ENCODE results near the gene TM9SF3. TPM values are rescaled to one million over a fixed set of nuclear protein-coding genes. Genes with fewer than 3 reads are reported as not detected.

Gene TM9SF3
- total RNA-seq, 6 experiments from 2014 or later, result 195 to 235 (median 208) TPM

- TF ChIP-seq, protein P1, sequence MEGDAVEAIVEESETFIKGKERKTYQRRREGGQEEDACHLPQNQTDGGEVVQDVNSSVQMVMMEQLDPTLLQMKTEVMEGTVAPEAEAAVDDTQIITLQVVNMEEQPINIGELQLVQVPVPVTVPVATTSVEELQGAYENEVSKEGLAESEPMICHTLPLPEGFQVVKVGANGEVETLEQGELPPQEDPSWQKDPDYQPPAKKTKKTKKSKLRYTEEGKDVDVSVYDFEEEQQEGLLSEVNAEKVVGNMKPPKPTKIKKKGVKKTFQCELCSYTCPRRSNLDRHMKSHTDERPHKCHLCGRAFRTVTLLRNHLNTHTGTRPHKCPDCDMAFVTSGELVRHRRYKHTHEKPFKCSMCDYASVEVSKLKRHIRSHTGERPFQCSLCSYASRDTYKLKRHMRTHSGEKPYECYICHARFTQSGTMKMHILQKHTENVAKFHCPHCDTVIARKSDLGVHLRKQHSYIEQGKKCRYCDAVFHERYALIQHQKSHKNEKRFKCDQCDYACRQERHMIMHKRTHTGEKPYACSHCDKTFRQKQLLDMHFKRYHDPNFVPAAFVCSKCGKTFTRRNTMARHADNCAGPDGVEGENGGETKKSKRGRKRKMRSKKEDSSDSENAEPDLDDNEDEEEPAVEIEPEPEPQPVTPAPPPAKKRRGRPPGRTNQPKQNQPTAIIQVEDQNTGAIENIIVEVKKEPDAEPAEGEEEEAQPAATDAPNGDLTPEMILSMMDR (IDR thresholded peaks at IDR 0.05), result no peak
- H3K9me3 Mint-ChIP-seq, result no peaks in the 10 kb centered on the region
- H3K27me3 Mint-ChIP-seq (ENCODE audit: insufficient read depth), result peaks cover 26% of the 10 kb centered on the region
- no peak overlapping the region for H3K4me3 Mint-ChIP-seq
- peaks cover 8% of the 10 kb centered on the region for H3K4me1 Mint-ChIP-seq (ENCODE audit: low read depth)
- H3K36me3 Mint-ChIP-seq (ENCODE audit: low read depth), result no peaks in the 10 kb centered on the region
- no peak overlapping the region for H3K27ac Mint-ChIP-seq
- no peak for DNase-seq
These were observed 89.4 kb downstream of the TM9SF3 start for GRCh38 chr10:96497391-96497790.

- H3K9me3 Mint-ChIP-seq, result no peaks in the 10 kb centered on the region
- H3K36me3 Mint-ChIP-seq (ENCODE audit: low read depth), result no peaks in the 10 kb centered on the region
- H3K27me3 Mint-ChIP-seq (ENCODE audit: insufficient read depth), result peaks cover 27% of the 10 kb centered on the region
- H3K4me3 Mint-ChIP-seq, result no peak overlapping the region
- no peaks in the 10 kb centered on the region for H3K4me1 Mint-ChIP-seq (ENCODE audit: low read depth)
- TF ChIP-seq, protein P1 (IDR thresholded peaks at IDR 0.05), result no peak
- no peak overlapping the region for H3K27ac Mint-ChIP-seq
- peak; percentile 25 for DNase-seq
These were observed 90.4 kb downstream of the TM9SF3 start for GRCh38 chr10:96496281-96496925.

- DNase-seq, result no peak
- no peaks in the 10 kb centered on the region for H3K4me1 Mint-ChIP-seq (ENCODE audit: low read depth)
- H3K36me3 Mint-ChIP-seq (ENCODE audit: low read depth), result no peaks in the 10 kb centered on the region
- TF ChIP-seq, protein P1 (IDR thresholded peaks at IDR 0.05), result no peak
- H3K27ac Mint-ChIP-seq, result no peak overlapping the region
- peaks cover 30% of the 10 kb centered on the region for H3K27me3 Mint-ChIP-seq (ENCODE audit: insufficient read depth)
- H3K4me3 Mint-ChIP-seq, result no peak overlapping the region
- H3K9me3 Mint-ChIP-seq, result no peaks in the 10 kb centered on the region
These were observed 91.3 kb downstream of the TM9SF3 start for GRCh38 chr10:96495544-96495943.

- no peak for DNase-seq
- TF ChIP-seq, protein P1 (IDR thresholded peaks at IDR 0.05), result no peak
- H3K27me3 Mint-ChIP-seq (ENCODE audit: insufficient read depth), result peaks cover 32% of the 10 kb centered on the region
- no peaks in the 10 kb centered on the region for H3K36me3 Mint-ChIP-seq (ENCODE audit: low read depth)
- H3K9me3 Mint-ChIP-seq, result no peaks in the 10 kb centered on the region
- H3K27ac Mint-ChIP-seq, result no peak overlapping the region
- no peak overlapping the region for H3K4me3 Mint-ChIP-seq
- H3K4me1 Mint-ChIP-seq (ENCODE audit: low read depth), result no peaks in the 10 kb centered on the region
These were observed 92.1 kb downstream of the TM9SF3 start for GRCh38 chr10:96494694-96495093.

DNA sequence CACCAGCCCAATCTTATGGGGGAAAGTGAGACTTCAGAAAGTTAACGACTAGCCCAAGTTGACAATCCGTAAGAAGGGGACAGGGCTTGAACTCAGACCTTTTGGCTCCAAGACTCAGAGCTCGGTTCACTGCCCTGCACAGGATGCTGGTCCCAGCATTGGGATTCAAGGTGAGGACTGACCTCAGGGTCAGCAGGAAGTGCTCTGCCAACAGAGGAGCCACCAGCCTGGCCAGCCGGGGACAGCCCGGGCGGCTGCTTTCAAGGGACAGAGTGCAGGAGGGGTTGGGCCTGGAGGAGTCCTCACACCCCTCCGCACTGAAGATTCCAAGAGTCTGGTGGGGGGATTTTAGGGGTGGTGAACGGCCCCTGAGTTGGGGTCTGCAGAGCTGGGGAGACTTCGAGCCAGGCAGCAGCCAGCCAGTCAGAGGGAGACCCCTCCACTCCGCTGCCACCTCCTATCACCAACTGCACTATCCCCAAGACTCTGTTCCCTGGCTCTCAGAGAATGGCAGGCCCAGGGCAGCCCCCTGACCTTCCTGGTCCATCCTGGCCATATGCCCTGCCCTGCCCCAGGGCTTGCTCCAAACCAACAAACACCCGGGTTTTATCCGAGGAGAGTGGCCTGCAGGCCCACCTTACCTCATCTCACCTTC is 92.8 kb downstream of the TM9SF3 start:
- Mint-ChIP-seq H3K4me1 (ENCODE audit: low read depth) (no peaks in the 10 kb centered on the region), H3K27me3 (ENCODE audit: insufficient read depth) (peaks cover 33% of the 10 kb centered on the region), H3K4me3 (no peak overlapping the region), H3K27ac (no peak overlapping the region), H3K36me3 (ENCODE audit: low read depth) (no peaks in the 10 kb centered on the region), H3K9me3 (no peaks in the 10 kb centered on the region)
- TF ChIP-seq, protein P1 (IDR thresholded peaks at IDR 0.05), result no peak
- no peak for DNase-seq

All from HFFc6 (cell line).